SHP77 (cell line): ENCODE results near the gene GNG12.

ENCODE experiments used
- DNase-seq, 2 experiments: peaks; one replicate each; lab custom pipeline; 2025; lab: John Stamatoyannopoulos, UW

The GNG12 gene

DNA sequence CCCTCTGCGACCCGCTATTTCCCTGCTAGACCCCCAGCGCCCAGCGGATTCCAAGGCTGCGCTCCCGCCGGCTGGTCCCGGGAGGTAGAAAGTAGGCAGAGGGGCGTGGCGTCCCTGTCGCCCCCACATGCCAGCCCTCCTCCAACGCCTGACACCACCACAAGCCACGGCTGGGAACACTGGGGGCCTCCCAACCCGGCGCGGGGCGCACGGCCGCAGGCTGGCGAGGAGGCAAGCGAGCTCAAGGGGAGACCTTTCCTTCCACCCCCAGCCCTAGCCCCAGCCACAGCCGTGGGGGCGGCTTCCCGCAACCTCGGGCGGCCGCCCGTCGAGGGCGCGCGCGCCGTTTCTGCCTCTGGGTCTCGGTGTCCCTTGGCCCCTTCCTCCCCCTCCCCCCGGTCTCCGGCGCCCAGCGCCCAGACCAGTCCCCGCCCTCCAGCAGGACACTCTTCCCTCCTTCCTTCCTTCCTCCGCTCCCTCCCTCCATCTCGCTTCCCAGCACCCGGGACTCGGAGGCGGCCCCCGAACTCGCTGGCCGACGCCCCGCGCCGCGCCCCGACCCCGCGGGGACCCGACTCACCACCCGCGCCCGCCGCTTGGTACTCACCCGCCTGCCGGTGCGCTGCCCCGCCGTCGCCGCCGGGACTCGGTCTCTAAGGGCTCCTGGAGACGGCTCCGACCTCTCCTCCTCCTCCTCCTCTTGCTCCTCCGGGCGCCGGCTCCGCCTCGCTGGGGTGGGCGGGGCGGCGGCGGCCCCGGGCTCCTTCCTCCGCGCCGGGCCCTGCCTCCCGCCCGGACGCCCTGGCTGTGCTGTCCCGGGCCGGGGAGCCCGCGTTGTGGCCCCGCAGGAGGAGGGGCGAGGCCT lies at the start of gene GNG12:
Gene GNG12 (minus strand): TSS at position 731 of the 865 bp plus-strand sequence. CDS start 125,781 bp downstream, outside the sequence.
- peak in 1 of 2 experiments; percentile 11 for DNase-seq

DNA sequence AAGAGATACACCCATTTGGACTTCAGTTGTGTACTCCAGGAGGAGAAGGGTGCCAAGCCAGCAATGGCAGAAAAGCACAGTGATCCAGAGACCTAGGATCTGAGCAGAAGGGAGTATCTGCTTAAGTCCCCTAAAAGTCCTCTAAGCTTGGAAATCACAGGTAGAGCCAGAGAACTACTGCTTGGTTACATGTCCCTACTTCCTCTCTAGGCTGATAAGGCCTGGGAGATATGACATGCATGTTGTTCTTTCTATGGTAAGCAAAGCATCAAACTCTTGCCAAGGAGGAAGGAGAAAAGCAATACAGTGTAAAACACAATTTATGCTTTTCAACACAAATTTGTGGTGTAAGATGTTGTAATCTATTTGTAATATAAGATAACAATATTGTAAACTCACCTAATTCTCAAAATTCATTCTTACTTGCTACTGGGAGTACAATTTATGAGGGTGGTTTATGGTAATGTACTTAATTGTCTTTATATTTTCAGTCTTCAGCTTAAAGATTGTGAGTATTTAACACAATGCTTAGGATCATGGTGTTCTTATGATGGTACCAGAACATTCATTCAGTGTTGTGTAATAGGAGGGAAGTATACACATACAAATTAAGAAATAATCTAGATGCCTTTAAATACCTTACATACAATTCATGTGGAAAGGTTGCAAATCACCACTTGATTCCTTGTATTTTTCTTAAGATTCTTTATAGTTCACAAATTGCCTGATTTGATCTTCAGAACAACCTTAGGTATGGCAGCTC lies 49.1 kb upstream of the GNG12 start:
- DNase-seq: no peak

- peak; percentile 91 to 92 for DNase-seq
Observed at GRCh38 chr1:67880056-67880601, 46.9 kb upstream of the GNG12 start.

- no peak for DNase-seq
Observed at GRCh38 chr1:67879485-67879884, 46.2 kb upstream of the GNG12 start.

DNA sequence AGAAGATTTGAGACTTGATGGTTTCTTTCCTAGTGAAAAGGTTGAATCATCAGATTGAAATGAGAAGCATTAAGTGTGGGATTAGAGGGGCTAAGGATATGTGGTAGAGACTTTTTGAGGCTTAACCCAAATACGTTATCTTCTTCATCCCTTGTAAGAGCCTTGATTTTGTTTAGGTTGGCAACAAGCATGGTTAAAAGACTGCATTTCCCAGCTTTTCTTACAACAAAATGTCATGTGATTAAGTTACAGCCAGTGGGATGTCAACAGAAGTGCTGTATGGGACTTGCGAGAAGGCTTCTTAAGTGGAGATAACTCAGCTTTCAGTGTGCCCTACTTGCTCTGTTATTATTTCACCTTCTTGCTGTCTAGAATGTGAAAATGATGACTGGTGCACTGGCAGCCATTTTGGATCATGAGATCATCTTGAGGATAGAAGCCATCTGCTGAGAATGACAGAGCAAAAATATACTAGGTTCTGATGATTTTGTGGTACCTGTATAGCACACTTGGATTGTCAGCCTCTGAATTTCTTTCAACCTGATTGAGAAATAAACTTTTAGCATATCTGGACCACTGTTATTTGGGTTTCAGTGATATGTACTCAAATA lies 41.3 kb upstream of the GNG12 start:
- no peak for DNase-seq

- DNase-seq: no peak
Observed at GRCh38 chr1:67869233-67869632, 36.0 kb upstream of the GNG12 start.

- DNase-seq: no peak
Observed at GRCh38 chr1:67863637-67864036, 30.4 kb upstream of the GNG12 start.

GRCh38 chr1:67862685-67863084 lies 29.4 kb upstream of the GNG12 start:
- DNase-seq: no peak

- no peak for DNase-seq
Observed at GRCh38 chr1:67861856-67862516, 28.7 kb upstream of the GNG12 start.

- no peak for DNase-seq
Observed at GRCh38 chr1:67860776-67861175, 27.5 kb upstream of the GNG12 start.

- no peak for DNase-seq
Observed at GRCh38 chr1:67856921-67857320, 23.7 kb upstream of the GNG12 start.

DNA sequence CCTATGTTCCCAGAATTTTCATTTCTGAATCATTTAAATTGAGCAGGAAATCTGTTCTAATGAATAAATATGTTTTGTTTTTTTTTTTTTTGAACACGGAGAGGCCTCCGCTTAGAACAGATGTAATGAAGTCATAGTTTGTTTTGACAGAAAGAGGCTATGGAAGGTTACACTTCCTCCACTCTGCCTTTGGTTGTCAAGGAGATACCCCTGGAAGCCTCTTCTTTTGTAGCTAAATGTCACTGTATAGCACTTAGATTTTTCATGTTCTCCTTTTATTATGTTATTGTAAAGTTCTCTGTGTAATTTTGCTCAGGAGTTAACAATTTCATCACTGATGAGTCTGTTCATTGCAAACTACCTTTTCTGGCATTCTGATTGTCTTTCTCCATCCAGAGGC lies 22.7 kb upstream of the GNG12 start:
- DNase-seq: no peak

- DNase-seq: no peak
Observed at GRCh38 chr1:67855444-67855843, 22.2 kb upstream of the GNG12 start.

- DNase-seq: peak; percentile 74 to 85
Observed at GRCh38 chr1:67853704-67854103, 20.4 kb upstream of the GNG12 start.

DNA sequence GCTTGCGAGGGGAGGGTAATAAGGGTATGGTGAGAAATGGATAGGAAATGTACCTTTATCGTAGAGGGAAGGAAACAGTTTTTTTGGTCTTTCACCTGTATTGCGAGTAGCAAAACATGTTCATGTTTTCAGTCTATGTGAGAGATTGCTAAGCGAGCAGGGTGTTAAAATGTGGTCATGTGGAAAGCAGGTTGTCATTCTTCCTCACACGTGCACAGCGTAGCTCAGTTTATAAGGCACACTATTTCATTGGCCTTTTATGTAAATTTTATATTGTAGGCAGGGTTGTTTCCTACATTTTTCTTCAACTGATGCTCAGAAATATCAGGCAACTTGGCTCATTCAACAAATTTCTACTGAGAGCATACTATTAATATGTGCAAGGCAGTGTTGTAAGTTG lies 18.5 kb upstream of the GNG12 start:
- DNase-seq: no peak

DNA sequence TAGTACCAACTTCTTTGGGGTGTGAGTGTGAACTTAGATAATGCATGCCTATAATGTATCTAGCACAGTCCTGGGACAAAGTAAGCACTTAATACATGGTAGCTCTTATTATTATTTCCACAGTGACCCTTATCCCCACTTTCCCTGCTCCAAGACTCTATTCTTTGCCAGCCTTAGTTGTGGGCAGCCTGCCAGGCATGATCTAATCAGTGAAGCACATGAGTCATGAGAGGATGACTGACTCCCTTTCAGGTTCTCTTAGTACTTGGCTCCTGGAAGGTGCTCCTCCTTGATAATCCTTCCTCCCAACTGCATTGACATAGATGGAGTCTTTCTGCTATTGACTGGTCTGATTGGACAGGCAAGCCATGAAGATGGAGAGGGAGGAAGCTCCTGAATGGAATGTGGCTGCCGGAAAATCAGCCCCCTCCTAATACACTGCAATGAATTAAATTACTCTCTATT lies 17.4 kb upstream of the GNG12 start:
- peak; percentile 28 to 37 for DNase-seq

GRCh38 chr1:67850151-67850551 lies 16.9 kb upstream of the GNG12 start:
- DNase-seq: peak in 1 of 2 experiments; percentile 11

GRCh38 chr1:67847466-67847865 lies 14.2 kb upstream of the GNG12 start:
- no peak for DNase-seq

- DNase-seq: no peak
Observed at GRCh38 chr1:67846538-67846937, 13.3 kb upstream of the GNG12 start.

DNA sequence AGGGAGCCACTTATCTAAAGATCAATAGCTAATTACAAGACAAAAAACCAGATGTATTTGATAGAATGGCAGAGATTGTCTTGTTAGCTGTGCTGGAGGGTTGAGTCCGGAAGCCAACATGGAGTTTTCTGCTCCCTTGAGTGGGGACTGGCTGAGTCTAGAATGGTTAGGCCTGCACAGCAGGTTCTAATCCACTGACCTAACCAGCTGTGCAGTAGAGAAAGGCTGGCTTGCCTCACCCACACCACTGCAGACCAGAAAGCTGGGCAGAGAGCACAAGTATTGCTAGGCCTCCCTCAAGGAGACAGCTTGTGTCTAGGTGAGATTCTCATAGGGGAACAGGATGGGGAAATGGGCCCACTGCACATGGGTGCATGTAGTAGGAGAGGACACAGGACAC lies 11.7 kb upstream of the GNG12 start:
- DNase-seq: no peak

DNA sequence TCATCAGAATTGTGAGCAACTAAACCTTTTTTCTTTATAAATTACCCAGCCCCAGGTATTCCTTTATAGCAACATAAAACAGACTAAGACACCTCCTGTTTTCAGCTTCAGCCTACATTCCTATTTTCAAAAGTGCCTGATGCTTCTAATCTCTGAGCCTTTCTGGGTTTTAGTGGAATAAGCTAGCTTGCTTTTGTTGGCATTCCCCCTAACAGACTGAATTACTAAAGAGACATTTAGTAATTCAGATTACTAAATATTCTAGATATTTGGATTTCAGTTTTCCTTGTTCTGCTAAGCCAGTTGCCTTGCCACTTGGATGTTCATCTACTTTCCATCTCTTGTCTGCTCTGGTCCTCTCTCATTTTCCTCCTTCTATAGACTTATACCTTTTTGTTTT lies 10.5 kb upstream of the GNG12 start:
- DNase-seq: no peak

GRCh38 chr1:67843331-67843730 lies 10.1 kb upstream of the GNG12 start:
- no peak for DNase-seq
